HG03457 (cell line): ENCODE data around the gene PCDHGA1.
A peak's percentile ranks its signal among the peaks of the same experiment; 100 is the strongest.

Experiments used
- ATAC-seq: cut with Tn5 transposase; IDR thresholded peaks from one replicate; pipeline ENCODE4 v1.9.1; 2021; ENCODE audit warnings: moderate number of reproducible peaks; ENCODE audit not compliant: unreplicated experiment

Gene PCDHGA1

DNA sequence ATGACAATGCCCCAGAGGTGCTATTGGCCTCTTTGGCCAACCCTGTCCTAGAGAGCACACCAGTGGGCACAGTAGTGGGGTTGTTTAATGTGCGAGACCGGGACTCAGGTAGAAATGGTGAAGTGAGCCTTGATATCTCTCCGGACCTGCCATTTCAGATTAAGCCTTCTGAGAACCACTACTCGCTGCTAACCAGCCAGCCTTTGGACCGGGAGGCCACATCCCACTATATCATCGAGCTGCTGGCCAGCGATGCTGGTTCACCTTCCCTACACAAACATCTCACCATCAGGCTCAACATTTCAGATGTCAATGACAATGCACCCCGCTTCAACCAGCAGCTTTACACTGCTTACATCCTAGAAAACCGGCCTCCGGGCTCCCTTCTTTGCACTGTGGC, 160.0 kb downstream of the PCDHGA1 start:
- ATAC-seq = no peak

DNA sequence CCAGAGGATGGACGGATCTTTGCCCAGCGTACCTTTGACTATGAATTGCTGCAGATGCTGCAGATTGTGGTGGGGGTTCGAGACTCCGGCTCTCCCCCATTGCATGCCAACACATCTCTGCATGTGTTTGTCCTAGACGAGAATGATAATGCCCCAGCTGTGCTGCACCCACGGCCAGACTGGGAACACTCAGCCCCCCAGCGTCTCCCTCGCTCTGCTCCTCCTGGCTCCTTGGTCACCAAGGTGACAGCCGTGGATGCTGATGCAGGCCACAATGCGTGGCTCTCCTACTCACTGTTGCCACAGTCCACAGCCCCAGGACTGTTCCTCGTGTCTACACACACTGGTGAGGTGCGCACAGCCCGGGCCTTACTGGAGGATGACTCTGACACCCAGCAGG, 160.5 kb downstream of the PCDHGA1 start:
- ATAC-seq = no peak

DNA sequence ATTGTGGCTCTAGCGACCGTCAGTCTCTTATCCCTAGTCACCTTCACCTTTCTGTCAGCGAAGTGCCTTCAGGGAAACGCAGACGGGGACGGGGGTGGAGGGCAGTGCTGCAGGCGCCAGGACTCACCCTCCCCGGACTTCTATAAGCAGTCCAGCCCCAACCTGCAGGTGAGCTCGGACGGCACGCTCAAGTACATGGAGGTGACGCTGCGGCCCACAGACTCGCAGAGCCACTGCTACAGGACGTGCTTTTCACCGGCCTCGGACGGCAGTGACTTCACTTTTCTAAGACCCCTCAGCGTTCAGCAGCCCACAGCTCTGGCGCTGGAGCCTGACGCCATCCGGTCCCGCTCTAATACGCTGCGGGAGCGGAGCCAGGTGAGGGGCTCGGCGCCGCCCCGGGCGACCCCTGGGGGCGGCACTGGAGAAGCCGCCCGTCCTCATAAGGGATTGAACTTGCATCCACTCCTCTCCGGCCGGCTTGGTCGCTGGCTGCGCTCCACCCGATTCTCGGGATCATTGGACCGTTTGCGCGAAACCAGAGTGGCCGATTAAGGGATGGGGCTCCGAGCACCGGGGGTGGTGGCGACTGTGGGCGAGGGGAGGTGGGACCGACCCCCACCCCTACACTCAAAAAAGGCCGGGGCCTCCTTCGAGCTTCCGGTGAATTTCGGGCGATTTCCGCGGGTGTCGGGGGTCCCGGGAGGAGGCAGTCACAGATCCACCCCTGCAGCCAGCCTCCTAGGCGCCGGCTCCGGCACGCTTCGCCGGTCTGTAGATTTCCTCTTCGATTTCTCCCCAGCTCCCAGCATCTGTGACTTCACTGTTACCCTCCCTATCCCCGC, 161.2 kb downstream of the PCDHGA1 start:
- ATAC-seq = no peak

DNA sequence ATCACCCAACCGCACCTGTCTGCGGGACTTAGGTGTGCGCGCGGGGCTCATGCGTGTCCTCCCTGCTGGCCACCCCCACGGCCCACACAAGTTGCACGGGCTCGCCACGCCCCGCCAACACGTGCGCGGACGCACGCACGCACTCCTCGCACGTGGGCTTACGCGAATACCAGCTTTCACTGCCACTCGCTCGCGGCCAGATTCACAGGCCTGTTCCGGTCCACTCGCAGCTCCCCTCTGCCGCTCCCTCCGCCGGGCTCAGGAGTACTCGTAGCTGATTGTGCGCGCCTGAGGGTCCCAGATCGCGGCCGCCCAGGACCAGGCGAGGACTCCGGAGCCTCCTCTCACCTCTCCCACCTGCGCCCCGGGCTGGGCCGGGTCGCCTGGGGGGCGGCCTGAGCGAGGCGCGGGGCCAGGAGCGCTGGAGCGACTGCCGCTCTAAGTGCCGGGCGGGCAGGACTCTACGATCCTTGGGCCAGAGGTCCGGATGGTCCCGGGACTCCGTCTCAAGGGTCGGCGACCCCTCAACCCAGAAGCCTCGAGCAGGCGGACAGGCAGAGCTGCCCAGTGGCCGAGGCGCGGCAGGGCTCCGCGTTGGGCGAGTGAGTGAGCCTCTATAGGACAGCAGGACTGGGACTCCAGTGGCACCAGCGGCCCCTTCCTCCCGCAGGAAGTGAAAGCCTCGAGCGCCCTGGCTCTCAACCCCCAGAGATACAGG, 162.0 kb downstream of the PCDHGA1 start:
- no peak for ATAC-seq

DNA sequence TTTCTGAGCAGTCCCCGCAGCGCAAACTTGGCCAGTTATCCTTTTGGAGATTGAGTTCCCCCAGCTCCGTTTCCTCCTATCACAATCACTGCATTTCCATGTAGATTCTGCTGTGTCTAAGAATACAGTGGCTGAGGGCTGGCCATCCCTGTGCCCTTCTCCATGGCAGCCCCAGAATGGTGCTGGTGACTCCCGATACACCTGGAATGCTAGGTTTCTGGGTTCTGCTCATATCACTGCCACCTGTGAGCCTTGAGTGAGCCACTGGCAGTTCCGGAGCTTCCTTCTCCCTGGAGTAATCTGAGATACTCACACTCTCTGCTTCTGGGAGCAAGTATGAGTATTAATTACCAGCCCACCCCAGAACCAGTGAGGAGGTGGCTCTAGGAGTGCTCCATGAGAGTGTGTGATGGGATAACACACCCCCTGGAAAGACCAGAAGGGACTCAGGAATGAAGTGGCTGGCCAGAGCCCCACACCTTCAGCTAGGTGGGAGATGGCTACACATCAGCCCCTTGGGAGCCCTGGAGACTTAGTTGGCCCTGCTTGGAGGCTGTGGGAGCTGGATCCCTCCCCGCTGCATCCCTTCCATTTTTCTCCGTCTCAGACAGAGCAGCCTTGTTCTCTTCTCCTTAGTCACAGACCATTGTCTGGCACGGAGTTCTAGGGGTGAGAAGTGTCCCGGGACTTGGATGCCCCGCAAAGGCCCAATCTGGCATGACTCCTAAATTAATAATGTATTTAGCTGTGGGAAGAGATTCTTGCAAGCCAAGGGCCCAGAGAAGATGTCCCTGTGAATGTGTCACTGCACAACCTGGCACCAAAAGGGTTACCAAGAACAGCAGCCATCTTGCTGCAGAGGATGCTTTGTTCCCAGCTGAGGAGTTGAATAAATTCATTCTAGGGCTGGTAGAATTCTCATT, 163.4 kb downstream of the PCDHGA1 start:
- no peak for ATAC-seq

DNA sequence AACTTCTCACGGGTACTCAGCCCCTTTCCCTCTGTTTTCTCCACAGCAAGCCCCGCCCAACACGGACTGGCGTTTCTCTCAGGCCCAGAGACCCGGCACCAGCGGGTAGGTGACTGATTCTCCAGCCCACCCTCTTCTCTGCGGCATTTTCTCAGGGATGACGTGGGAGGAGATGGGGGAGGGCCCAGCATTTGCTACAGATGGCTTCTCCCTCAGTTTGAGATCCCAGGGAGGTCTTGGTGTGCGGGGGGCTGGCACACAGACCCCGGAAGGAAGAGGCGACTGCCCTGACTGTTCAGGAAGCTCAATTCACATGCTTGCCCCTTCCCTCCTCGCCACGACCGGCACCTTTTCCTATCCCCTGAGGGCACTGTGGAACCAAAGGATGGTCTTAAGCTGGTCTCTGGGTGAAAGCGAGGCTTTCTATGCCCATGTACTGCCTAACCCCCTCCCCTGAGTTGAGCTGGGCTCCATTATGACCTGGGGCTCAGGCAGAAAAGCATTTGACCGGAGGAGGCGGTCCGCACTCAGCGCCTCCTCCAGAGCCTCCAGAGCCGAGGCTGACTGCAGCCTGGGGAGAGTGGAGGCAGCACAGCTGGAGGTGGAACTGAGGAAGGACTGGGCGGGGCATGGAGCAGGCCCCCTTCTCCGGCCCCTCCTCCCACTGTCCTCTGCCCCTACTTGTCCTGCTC, 164.6 kb downstream of the PCDHGA1 start:
- no peak for ATAC-seq

DNA sequence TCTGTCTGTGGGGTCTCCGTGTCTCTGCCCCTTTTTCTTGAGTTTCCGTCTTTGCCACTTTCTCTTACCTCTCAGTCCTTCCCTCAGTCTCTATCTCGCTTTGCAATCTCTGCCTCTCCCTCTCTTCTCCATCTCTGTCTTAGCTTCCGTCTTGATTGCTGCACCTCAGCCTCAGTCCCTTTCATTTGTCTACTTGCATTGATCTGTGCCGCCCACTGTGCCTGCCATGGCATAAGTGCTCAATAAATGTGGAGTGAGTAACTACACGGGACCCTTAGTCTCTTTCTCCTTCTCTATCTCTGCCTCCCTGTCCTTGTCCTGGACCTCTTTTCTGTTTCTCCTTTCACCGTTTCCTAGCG, 165.1 kb downstream of the PCDHGA1 start:
- ATAC-seq = no peak

DNA sequence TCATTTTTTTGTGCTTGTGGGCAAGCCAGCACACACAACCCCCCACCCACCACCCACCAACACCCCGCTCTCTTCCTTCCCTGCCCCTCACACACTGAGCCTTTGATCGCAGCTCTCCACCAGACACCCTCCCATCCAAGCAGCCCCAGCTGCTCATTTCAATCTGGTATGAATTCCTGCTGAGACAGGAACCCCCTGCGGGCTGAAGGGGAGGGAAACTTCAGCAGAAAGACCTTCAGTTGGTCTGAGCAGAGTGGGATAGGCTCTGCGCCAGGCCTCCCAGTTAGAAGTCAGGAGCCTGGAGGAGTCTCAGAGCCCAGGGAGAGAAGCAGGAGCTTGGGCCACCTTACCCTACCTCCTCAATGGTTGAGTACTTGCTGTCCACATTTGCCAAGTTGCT, 165.7 kb downstream of the PCDHGA1 start:
- ATAC-seq = no peak

DNA sequence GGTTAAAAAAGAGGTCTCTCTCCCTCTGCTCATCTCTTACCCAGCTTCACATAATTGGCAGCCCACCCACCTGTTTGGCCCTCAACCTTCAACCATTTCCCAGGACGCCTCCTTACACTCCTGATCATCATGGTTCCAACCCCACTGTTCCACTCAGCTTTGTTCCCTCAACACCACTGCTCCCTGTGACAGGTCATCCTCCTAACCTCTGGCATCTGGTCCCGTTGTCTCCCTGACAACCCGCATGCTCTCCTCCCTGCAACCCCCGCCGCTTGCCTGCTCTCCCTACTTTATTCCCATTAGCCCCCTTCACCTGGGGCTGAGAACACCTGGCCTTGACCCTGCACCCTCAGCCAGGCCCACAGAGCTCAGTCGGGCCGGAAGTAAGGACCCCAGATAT, 171.4 kb downstream of the PCDHGA1 start:
- ATAC-seq = no peak

DNA sequence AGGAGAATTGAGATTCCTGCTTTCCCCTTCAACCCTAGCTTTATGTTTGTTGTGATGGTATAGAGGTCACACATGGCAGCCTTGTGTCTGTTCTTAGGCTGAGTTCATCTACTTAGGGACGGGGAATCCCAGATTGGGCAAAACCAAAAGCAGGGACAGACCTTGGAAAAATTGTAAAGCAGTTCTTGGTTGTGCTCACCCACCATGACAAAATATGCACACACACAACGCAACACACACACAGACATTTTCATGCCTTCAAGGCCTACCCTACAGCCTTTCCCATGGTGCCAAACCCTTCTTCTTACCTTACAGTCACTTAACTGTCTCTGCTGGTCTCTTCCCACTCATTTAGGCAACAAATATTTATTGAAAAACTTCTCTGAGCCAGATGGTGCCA, 173.4 kb downstream of the PCDHGA1 start:
- ATAC-seq = no peak

DNA sequence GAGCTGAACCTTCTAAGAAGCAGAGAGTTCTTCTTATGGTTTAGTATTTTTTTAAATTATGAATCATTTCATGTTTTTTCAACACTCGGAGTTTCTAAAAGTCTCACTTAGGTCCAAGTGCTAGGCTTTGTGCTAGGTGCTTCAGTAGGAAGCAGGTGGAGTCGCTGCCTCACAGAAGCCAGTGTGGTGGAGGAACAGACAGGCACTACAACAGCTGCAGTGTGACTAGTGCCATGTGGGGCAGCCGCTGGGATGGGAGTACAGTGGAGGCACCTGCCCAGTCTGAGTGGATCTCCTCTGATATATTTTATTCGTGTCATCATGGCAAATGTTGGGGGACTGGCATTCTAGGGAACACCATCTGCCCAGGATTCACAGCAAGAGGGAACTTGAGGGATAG, 173.9 kb downstream of the PCDHGA1 start:
- ATAC-seq = no peak

DNA sequence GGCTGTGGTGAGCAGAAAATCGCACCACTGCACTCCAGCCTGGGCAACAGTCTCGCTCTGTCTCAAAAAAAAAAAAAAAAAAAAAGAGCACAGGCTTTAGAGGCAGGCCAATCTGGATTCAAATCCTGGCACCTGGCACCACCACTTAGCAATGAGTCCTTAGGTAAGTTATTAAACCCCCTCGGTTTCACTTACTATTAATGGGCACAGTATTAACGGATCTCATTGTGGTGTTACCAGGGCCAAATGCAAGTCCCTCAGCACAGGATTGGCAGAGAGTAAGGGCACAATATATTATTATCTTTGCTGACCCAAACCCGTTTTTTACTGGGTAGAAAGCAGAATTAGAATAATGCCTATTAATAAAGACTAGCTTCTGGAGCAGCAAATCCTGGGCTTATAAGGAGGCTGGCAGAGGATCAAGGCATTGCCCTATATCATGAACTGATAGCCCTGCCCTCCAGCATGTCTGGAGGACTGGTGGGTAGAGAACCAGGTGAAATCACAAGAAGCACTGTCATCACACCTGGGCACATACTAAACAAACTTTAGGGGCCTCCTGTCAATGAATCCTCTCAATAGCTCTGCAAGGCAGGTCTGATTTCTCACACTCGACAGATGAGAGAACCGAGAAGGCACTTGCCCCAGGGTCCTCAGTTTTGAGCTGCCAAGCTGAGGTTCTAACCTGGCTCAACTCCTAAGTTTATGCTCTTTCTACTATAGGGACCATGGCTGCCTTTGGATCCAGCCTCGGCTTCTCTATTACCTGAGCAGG, 176.3 kb downstream of the PCDHGA1 start:
- no peak for ATAC-seq

DNA sequence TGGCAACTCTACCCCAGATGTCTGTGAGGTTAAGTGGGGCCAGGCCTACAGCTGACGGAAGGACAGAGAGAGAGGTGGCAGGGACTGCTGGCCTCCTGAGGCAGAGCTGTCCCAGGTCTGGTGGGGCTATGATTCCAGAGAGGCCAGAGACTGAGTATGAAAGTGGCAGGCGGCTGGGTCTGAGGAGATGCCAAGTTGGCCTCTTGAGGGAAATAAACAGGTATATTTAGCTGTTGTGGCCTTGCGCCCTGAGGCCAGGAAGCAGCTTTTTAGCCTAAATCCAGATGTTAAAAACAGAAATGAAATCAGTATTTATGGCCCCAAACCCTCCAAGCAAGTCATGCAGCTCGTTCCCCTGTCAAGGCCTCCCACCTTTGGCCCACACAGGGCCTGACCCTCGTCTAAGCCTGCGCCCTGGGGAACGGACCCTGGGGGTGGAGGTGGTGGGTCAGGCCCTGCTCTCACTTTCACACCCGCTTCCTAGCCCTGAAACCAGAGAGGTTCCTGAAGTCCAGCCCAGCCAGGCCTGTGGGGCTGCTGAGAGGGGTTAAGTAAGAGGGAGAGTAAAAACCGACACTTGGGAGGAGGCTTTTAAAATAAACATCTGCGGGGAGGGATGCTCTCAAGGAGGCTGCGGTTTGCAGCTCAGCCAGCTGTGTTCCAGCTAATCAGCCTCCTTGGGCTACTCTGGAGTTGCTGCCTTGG, 177.2 kb downstream of the PCDHGA1 start:
- ATAC-seq = peak; percentile 31

DNA sequence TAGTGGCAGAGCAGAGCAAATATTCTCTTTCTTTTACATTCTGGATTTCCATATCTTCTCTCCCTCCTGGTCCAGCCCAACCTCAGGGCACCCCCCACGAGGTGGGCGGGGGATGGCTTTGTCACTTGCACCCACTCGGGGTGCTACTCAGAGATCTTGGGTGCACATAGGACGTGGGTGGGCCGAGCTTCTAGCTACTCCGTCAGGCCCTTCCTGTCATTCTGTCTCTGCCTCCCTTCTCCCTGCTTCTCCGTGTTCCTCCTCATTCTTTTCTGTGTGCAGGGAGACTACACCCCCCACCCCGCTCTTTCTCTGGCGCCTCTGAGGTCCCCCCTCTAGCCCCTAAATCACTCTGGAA, 178.1 kb downstream of the PCDHGA1 start:
- ATAC-seq = no peak

DNA sequence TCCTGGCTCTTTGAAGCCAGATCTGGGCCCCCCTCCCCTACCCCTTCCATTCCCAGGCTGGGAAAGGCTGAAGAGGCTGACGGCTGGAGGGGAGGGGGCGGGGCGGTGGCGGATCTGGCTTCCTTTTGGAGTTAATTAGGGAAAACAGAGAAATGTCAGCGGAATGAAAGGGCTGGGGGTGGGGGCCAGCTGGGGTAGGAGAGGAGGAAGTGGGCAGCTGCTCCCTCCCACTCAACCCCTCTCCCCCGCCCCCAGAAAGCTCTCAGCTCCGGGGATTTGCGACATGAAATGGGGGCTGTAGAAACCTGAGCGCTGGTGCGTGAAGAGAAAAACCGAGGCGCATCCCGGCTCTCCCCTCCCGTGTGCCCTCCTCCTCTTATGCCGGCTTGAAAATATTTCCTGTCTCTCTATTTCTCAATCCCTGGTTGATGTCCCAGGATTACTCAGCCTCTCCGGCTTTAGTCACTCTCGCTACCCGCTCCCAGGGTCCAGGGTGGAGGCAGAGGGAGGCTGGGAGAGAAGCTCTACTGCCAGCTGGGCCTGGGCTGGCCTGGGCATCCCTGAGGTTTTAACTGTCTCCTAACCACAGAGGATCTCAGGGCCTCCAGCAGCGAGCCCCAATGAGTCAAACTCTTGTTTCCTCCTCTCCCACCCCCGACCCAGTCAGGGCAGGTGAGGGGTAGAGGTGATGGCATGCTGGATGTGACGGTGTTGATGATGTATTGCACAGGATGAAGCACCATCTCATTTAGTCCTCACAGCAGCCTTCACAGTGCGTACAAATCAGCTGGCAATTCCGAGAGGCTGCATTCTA, 178.7 kb downstream of the PCDHGA1 start:
- no peak for ATAC-seq

DNA sequence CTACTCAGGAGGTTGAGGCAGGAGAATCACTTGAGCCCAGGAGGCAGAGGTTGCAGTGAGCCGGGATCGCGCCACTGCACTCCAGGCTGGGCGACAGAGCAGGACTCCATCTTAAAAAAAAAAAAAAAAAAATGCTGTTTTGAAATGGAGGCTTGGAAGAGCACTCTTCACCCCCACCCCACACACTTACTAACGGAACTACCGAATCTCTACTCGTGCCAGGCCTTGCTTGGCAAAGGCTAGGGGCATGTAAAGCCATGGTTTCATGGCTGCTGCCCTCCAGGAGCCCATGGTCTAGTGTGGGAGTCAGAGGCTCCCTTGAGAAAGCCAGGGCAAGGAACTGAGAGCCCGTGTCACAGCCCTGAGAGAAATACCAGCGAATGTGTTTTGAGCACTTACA, 179.8 kb downstream of the PCDHGA1 start:
- no peak for ATAC-seq

DNA sequence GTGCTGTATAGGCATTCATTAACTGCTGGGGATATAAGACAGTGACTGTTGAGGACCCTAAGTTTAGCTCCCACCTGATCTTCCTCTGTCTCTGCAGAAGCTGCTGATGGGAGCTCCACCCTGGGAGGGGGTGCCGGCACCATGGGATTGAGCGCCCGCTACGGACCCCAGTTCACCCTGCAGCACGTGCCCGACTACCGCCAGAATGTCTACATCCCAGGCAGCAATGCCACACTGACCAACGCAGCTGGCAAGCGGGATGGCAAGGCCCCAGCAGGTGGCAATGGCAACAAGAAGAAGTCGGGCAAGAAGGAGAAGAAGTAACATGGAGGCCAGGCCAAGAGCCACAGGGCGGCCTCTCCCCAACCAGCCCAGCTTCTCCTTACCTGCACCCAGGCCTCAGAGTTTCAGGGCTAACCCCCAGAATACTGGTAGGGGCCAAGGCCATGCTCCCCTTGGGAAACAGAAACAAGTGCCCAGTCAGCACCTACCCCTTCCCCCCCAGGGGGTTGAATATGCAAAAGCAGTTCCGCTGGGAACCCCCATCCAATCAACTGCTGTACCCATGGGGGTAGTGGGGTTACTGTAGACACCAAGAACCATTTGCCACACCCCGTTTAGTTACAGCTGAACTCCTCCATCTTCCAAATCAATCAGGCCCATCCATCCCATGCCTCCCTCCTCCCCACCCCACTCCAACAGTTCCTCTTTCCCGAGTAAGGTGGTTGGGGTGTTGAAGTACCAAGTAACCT, 180.7 kb downstream of the PCDHGA1 start:
- ATAC-seq = no peak

DNA sequence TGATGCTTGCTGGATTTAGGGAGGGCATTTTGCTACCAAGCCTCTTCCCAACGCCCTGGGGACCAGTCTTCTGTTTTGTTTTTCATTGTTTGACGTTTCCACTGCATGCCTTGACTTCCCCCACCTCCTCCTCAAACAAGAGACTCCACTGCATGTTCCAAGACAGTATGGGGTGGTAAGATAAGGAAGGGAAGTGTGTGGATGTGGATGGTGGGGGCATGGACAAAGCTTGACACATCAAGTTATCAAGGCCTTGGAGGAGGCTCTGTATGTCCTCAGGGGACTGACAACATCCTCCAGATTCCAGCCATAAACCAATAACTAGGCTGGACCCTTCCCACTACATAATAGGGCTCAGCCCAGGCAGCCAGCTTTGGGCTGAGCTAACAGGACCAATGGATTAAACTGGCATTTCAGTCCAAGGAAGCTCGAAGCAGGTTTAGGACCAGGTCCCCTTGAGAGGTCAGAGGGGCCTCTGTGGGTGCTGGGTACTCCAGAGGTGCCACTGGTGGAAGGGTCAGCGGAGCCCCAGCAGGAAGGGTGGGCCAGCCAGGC, 181.5 kb downstream of the PCDHGA1 start:
- ATAC-seq = no peak
